ENCODE data around the gene GPRC5C.

GPRC5C gene

GRCh38 chr17:74432766-74433391 is 991 bp downstream of the GPRC5C start:
- TF ChIP-seq, protein P1, sequence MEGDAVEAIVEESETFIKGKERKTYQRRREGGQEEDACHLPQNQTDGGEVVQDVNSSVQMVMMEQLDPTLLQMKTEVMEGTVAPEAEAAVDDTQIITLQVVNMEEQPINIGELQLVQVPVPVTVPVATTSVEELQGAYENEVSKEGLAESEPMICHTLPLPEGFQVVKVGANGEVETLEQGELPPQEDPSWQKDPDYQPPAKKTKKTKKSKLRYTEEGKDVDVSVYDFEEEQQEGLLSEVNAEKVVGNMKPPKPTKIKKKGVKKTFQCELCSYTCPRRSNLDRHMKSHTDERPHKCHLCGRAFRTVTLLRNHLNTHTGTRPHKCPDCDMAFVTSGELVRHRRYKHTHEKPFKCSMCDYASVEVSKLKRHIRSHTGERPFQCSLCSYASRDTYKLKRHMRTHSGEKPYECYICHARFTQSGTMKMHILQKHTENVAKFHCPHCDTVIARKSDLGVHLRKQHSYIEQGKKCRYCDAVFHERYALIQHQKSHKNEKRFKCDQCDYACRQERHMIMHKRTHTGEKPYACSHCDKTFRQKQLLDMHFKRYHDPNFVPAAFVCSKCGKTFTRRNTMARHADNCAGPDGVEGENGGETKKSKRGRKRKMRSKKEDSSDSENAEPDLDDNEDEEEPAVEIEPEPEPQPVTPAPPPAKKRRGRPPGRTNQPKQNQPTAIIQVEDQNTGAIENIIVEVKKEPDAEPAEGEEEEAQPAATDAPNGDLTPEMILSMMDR (IDR thresholded peaks at IDR 0.05; ENCODE audit: poor library complexity, severe bottlenecking): no peak
- no peak overlapping the region for H3K27ac ChIP-seq (ENCODE audit: poor library complexity, severe bottlenecking)
- no peaks in the 10 kb centered on the region for H3K27me3 ChIP-seq (ENCODE audit: insufficient read depth, poor library complexity, severe bottlenecking)
- H3K4me1 ChIP-seq (ENCODE audit: insufficient read depth, poor library complexity, severe bottlenecking): peaks cover 6% of the 10 kb centered on the region
- no peaks in the 10 kb centered on the region for H3K9me3 ChIP-seq (ENCODE audit: severe bottlenecking)
- DNase-seq (ENCODE audit: low spot score) (no peak), ATAC-seq (ENCODE audit: low read depth) (no peak)
- H3K36me3 ChIP-seq (ENCODE audit: low read depth): no peaks in the 10 kb centered on the region
- H3K4me3 ChIP-seq (ENCODE audit: severe bottlenecking): peak overlapping the region; percentile 52

DNA sequence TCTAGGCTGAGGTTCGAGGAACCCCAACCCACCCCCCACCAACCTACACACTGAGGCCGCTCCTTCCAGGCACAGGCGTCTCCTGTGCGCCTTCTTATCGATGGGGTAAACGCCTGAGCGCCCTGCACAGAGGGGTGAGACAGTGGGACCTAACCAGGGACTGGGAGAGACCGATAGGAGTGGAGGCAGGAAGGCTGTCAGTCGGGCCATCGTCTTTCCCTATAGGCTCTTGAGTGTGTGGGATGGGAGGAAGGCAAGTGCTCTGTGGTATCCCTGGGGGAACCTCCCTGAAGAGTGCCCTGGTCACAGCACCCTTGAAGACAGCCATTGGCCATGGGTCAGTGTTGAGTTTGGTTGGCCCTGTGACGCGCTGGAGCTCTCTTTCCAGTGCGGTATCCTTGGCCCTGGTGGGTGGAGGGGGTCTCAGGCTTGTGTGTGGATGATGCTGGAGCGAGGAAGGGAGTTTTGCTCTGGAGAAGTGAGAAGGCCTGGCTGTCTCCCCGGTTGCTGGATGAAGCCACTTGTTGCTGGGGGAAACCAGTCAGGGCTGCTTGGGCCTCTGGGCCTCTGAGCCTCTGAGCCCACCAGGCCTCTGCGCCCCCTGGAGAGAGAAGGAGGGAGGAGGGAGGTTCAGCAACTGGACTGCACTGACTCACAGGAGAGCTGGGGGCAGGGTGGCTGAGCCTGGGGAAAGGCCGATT is 1.7 kb downstream of the GPRC5C start:
- Histone ChIP-seq H3K27ac (ENCODE audit: poor library complexity, severe bottlenecking) (no peak overlapping the region), H3K4me3 (ENCODE audit: severe bottlenecking) (no peak overlapping the region), H3K9me3 (ENCODE audit: severe bottlenecking) (no peaks in the 10 kb centered on the region), H3K36me3 (ENCODE audit: low read depth) (no peaks in the 10 kb centered on the region), H3K27me3 (ENCODE audit: insufficient read depth, poor library complexity, severe bottlenecking) (no peaks in the 10 kb centered on the region), H3K4me1 (ENCODE audit: insufficient read depth, poor library complexity, severe bottlenecking) (peaks cover 6% of the 10 kb centered on the region)
- ATAC-seq (ENCODE audit: low read depth): no peak
- DNase-seq (ENCODE audit: low spot score): no peak
- TF ChIP-seq, protein P1 (IDR thresholded peaks at IDR 0.05; ENCODE audit: poor library complexity, severe bottlenecking): no peak

- H3K36me3 ChIP-seq (ENCODE audit: low read depth): no peaks in the 10 kb centered on the region
- H3K4me3 ChIP-seq (ENCODE audit: severe bottlenecking): no peak overlapping the region
- no peaks in the 10 kb centered on the region for H3K27me3 ChIP-seq (ENCODE audit: insufficient read depth, poor library complexity, severe bottlenecking)
- no peaks in the 10 kb centered on the region for H3K9me3 ChIP-seq (ENCODE audit: severe bottlenecking)
- ATAC-seq (ENCODE audit: low read depth) (no peak), DNase-seq (ENCODE audit: low spot score) (no peak)
- no peak overlapping the region for H3K27ac ChIP-seq (ENCODE audit: poor library complexity, severe bottlenecking)
- H3K4me1 ChIP-seq (ENCODE audit: insufficient read depth, poor library complexity, severe bottlenecking): no peaks in the 10 kb centered on the region
- TF ChIP-seq, protein P1 (IDR thresholded peaks at IDR 0.05; ENCODE audit: poor library complexity, severe bottlenecking): no peak
These were observed 4.0 kb downstream of the GPRC5C start for GRCh38 chr17:74435775-74436359.

GRCh38 chr17:74437702-74438101 is 5.8 kb downstream of the GPRC5C start:
- H3K27ac ChIP-seq (ENCODE audit: poor library complexity, severe bottlenecking): no peak overlapping the region
- no peaks in the 10 kb centered on the region for H3K9me3 ChIP-seq (ENCODE audit: severe bottlenecking)
- TF ChIP-seq, protein P1 (IDR thresholded peaks at IDR 0.05; ENCODE audit: poor library complexity, severe bottlenecking): peak; percentile 52
- no peak for ATAC-seq (ENCODE audit: low read depth)
- peaks cover 2% of the 10 kb centered on the region for H3K4me1 ChIP-seq (ENCODE audit: insufficient read depth, poor library complexity, severe bottlenecking)
- DNase-seq (ENCODE audit: low spot score): no peak
- H3K36me3 ChIP-seq (ENCODE audit: low read depth): no peaks in the 10 kb centered on the region
- H3K27me3 ChIP-seq (ENCODE audit: insufficient read depth, poor library complexity, severe bottlenecking): no peaks in the 10 kb centered on the region
- H3K4me3 ChIP-seq (ENCODE audit: severe bottlenecking): no peak overlapping the region

Measured in RWPE2 (cell line).